Activated CD4-positive, alpha-beta T cell treated with anti-CD3 and anti-CD28 coated beads, Interleukin-2, amount 50 U/mL, for 4 hours (primary cell): Measurements from ENCODE around the gene PACC1.

Experiments
- DNase-seq, 2 experiments: peaks; one replicate each; pipeline ENCODE4 v3.0.0-alpha.2; 2020

The PACC1 gene

GRCh38 chr1:212437179-212437798 lies 22.6 kb upstream of the PACC1 start:
- DNase-seq = no peak

- no peak for DNase-seq
Measured at GRCh38 chr1:212434992-212435391, 20.3 kb upstream of the PACC1 start.

- no peak for DNase-seq
Measured at GRCh38 chr1:212433577-212434462, 19.1 kb upstream of the PACC1 start.

GRCh38 chr1:212432661-212433576 lies 18.2 kb upstream of the PACC1 start, which contains the start of gene NENF:
TSS of gene NENF (plus strand) at chr1:212432920. CDS start at chr1:212432944, 24 bp downstream.
- DNase-seq = peak; percentile 57 to 58

GRCh38 chr1:212432272-212432660 lies 17.6 kb upstream of the PACC1 start:
- DNase-seq = no peak

GRCh38 chr1:212431644-212432043 lies 17.0 kb upstream of the PACC1 start:
- DNase-seq = no peak

- DNase-seq = no peak
Measured at GRCh38 chr1:212430955-212431394, 16.3 kb upstream of the PACC1 start.

GRCh38 chr1:212430416-212430815 lies 15.7 kb upstream of the PACC1 start:
- no peak for DNase-seq

GRCh38 chr1:212428496-212428895 lies 13.8 kb upstream of the PACC1 start:
- no peak for DNase-seq

GRCh38 chr1:212423879-212424278 lies 9.2 kb upstream of the PACC1 start:
- no peak for DNase-seq

- no peak for DNase-seq
Measured at GRCh38 chr1:212421165-212421564, 6.5 kb upstream of the PACC1 start.

GRCh38 chr1:212415107-212415841 lies 588 bp upstream of the PACC1 start:
- DNase-seq = no peak

- DNase-seq = no peak
Measured at GRCh38 chr1:212413902-212414327, 771 bp downstream of the PACC1 start.

- no peak for DNase-seq
Measured at GRCh38 chr1:212412374-212412773, 2.3 kb downstream of the PACC1 start.

- no peak for DNase-seq
Measured at GRCh38 chr1:212410231-212410820, 4.4 kb downstream of the PACC1 start.

GRCh38 chr1:212402666-212403321 lies 11.9 kb downstream of the PACC1 start:
- no peak for DNase-seq

GRCh38 chr1:212401838-212402582 lies 12.7 kb downstream of the PACC1 start:
- no peak for DNase-seq

- no peak for DNase-seq
Measured at GRCh38 chr1:212401042-212401441, 13.6 kb downstream of the PACC1 start.

- DNase-seq = no peak
Measured at GRCh38 chr1:212397171-212397570, 17.5 kb downstream of the PACC1 start.

GRCh38 chr1:212396638-212397037 lies 18.0 kb downstream of the PACC1 start:
- DNase-seq = no peak
